ENCODE results near the gene PLEKHM2. TPM values are rescaled to one million over a fixed set of nuclear protein-coding genes. Genes with fewer than 3 reads are reported as not detected.
A peak's percentile ranks its signal among the peaks of the same experiment; 100 is the strongest.

PLEKHM2 gene
- total RNA-seq, 2 experiments from 2014 or later, result 27.5 to 45.7 TPM

DNA sequence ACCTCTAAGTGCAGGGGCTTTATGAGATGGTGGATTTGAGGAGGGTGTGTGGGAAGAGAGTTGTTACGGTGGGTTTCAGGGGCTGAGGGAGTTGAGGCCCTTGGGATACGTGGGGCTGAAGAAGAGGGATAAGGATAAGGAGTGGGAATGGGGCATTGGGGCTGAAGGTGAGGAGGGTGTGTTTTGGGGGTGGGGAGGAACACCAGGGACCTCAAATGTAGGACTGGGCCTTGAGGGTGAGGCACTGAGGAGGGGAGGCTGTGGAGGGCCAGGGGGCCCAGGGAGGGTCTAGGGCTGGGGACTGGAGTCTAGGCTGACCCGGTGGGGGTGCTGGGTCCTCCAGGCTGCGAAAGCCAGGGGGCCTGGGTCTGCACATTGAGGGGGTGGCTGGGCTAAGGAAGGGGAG, 1.2 kb upstream of the PLEKHM2 start:
- CTCF ChIA-PET (ENCODE audit: unreplicated experiment), result no interaction called here

DNA sequence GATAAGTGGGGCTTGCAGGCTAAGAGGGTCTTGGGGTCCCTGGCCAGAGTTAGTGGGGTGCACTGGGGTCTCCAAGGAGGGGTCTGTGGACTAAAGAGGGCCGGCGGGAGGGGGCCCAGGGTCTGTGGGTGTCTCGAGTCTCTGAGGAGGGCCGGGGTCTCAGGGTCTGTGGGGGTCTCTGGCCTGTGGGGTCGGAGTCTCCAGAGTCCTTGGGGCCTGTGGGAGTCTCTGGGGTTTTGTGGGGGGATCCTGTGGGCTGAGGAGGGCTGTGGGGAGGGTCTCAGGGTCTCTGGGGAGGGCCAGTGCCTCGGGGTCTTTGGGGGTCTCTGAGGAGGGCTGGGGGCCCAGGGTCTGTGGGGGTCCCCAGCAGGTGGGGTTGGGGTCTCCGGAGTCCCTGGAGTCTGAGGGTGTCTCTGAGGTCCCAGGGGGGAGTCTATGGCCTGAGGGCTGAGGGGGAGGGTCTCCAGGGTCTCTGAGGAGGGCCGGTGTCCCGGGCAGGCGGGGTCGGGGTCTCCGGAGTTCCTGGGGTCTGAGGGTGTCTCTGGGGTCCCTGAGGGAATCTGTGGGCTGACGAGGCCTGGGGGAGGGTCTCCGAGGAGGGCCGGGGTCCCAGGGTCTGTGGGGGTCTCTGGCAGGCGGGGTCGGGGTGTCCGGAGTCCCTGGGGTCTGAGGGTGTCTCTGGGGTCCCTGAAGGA, 628 bp upstream of the PLEKHM2 start:
- Histone ChIP-seq H4K20me1 (ENCODE audit: insufficient read depth, low read length) (no peaks in the 10 kb centered on the region), H3K36me3 (ENCODE audit: insufficient read depth, low read length) (no peaks in the 10 kb centered on the region; the same call in 1 of the 2 replicates), H3K27ac (ENCODE audit: low read depth, low read length, poor library complexity, severe bottlenecking) (peak overlapping the region; percentile 64), H2AFZ (ENCODE audit: low read length) (peak overlapping the region; percentile 90), H3K9me3 (ENCODE audit: low read length) (no peaks in the 10 kb centered on the region), H3K4me1 (ENCODE audit: insufficient read depth, low read length, poor library complexity, severe bottlenecking) (peaks cover 13% of the 10 kb centered on the region), H3K9me2 (ENCODE audit: insufficient read depth, low read length) (no peaks in the 10 kb centered on the region), H3K79me2 (ENCODE audit: insufficient read depth, low read depth, low read length) (peaks cover 38% of the 10 kb centered on the region; the same call in 1 of the 2 replicates), H3K4me2 (ENCODE audit: low read length) (peak overlapping the region; percentile 85), H3K4me3 (ENCODE audit: low read depth, low read length, poor library complexity, severe bottlenecking) (peak overlapping the region; percentile 83)
- no peak for TF ChIP-seq EZH2phosphoT487 (IDR thresholded peaks at IDR 0.05; ENCODE audit: borderline replicate concordance, low read depth, low read length)
- TF ChIP-seq, protein P1, sequence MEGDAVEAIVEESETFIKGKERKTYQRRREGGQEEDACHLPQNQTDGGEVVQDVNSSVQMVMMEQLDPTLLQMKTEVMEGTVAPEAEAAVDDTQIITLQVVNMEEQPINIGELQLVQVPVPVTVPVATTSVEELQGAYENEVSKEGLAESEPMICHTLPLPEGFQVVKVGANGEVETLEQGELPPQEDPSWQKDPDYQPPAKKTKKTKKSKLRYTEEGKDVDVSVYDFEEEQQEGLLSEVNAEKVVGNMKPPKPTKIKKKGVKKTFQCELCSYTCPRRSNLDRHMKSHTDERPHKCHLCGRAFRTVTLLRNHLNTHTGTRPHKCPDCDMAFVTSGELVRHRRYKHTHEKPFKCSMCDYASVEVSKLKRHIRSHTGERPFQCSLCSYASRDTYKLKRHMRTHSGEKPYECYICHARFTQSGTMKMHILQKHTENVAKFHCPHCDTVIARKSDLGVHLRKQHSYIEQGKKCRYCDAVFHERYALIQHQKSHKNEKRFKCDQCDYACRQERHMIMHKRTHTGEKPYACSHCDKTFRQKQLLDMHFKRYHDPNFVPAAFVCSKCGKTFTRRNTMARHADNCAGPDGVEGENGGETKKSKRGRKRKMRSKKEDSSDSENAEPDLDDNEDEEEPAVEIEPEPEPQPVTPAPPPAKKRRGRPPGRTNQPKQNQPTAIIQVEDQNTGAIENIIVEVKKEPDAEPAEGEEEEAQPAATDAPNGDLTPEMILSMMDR (conservative IDR thresholded peaks at IDR 0.05; ENCODE audit: low read length), result no peak
- BruUV-seq (replicated peaks), result no TSS peak
- CTCF ChIA-PET (ENCODE audit: unreplicated experiment), result no interaction called here
- no peak for DNase-seq (ENCODE audit: low spot score)
- intact Hi-C loops (cut with micrococcal nuclease; ENCODE audit: unreplicated experiment), result no loop called here
- POLR2A ChIA-PET, result no interaction called here

More for the DNA sequence above, 1.2 kb upstream of the PLEKHM2 start:
- no peak overlapping the region for H2AFZ ChIP-seq (ENCODE audit: low read length)
- H3K9me3 ChIP-seq (ENCODE audit: low read length), result no peaks in the 10 kb centered on the region
- no peaks in the 10 kb centered on the region for H4K20me1 ChIP-seq (ENCODE audit: insufficient read depth, low read length)
- no peak for TF ChIP-seq EZH2phosphoT487 (IDR thresholded peaks at IDR 0.05; ENCODE audit: borderline replicate concordance, low read depth, low read length)
- TF ChIP-seq, protein P1 (conservative IDR thresholded peaks at IDR 0.05; ENCODE audit: low read length), result no peak
- H3K9me2 ChIP-seq (ENCODE audit: insufficient read depth, low read length), result no peaks in the 10 kb centered on the region
- no peak for DNase-seq (ENCODE audit: low spot score)
- H3K4me1 ChIP-seq (ENCODE audit: insufficient read depth, low read length, poor library complexity, severe bottlenecking), result peaks cover 13% of the 10 kb centered on the region
- no peak overlapping the region for H3K4me2 ChIP-seq (ENCODE audit: low read length)
- H3K36me3 ChIP-seq (ENCODE audit: insufficient read depth, low read length), result no peaks in the 10 kb centered on the region
- no peak overlapping the region for H3K4me3 ChIP-seq (ENCODE audit: low read depth, low read length, poor library complexity, severe bottlenecking)
- no TSS peak for BruUV-seq (replicated peaks)
- intact Hi-C loops (cut with micrococcal nuclease; ENCODE audit: unreplicated experiment), result no loop called here
- no peak overlapping the region for H3K27ac ChIP-seq (ENCODE audit: low read depth, low read length, poor library complexity, severe bottlenecking)
- peaks cover 36% of the 10 kb centered on the region; the same call in 1 of the 2 replicates for H3K79me2 ChIP-seq (ENCODE audit: insufficient read depth, low read depth, low read length)
- POLR2A ChIA-PET, result no interaction called here

Measured in OCI-LY7 (cell line).